GM21515 (cell line): ENCODE data around the gene DTNB.
A peak's percentile ranks its signal among the peaks of the same experiment; 100 is the strongest.

Experiments
- ATAC-seq: cut with Tn5 transposase; IDR thresholded peaks from one replicate; pipeline ENCODE4 v1.9.1; 2021; ENCODE audit not compliant: unreplicated experiment

DTNB gene

GRCh38 chr2:25400576-25401216 is 272.7 kb downstream of the DTNB start:
- no peak for ATAC-seq

- no peak for ATAC-seq
Measured at GRCh38 chr2:25400169-25400568, 273.2 kb downstream of the DTNB start.

- ATAC-seq, result no peak
Measured at GRCh38 chr2:25398534-25398933, 274.8 kb downstream of the DTNB start.

DNA sequence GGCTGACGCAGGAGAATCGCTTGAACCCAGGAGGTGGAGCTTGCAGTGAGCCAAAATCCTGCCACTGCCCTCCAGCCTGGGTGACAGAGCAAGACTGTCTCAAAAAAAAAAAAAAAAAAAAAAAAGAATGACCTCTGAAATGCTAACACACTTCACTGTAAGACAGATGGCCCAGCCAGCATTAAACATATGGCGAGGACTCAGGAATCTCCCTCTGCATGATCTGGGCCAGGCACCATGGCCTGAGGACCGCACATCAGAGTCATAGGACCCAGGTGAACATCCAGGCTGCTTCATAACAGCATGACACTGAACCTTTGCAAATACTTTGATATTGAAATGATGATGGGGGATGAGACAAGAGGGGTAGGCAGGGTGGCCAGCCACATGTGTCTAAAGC is 275.6 kb downstream of the DTNB start:
- ATAC-seq, result no peak

DNA sequence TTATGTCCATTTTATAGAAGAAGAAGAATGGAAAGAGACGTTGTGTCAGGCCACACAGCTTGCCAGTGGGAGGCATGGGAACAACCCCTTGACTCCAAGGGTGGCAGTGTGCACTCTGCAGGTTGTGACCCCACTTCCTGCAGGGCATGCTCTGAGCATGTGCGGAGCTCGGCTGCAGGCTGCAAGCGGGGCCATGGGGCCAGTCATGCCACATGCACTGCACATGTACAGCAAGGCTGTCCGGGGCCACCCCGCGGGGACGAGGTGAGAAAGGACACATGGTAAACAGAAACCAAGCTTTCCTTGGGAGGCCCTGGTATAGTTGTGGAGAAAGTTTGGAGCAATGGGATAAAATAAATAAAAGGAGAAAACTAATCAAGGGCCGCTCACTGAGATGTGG is 284.2 kb downstream of the DTNB start:
- no peak for ATAC-seq

DNA sequence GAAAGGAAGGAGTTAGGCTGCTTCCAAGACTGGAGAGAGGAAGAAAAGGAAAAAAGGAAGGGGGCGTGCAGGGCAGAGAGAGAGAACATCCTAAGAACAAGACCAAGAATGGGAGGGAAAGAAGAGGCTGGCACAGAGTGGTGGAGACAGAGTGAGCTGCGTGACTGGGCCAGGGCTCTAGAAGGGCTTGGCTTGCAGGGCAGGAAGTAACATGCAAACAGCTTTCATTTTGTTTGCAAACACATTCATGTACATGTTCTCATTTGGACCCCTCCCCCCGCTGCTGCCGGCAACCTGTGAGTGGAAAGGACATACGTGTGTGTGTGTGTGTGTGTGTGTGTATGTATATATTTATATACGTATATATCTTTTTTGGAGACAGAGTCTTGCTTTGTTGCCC is 284.9 kb downstream of the DTNB start:
- ATAC-seq, result no peak

GRCh38 chr2:25387876-25388449 is 285.4 kb downstream of the DTNB start:
- no peak for ATAC-seq

DNA sequence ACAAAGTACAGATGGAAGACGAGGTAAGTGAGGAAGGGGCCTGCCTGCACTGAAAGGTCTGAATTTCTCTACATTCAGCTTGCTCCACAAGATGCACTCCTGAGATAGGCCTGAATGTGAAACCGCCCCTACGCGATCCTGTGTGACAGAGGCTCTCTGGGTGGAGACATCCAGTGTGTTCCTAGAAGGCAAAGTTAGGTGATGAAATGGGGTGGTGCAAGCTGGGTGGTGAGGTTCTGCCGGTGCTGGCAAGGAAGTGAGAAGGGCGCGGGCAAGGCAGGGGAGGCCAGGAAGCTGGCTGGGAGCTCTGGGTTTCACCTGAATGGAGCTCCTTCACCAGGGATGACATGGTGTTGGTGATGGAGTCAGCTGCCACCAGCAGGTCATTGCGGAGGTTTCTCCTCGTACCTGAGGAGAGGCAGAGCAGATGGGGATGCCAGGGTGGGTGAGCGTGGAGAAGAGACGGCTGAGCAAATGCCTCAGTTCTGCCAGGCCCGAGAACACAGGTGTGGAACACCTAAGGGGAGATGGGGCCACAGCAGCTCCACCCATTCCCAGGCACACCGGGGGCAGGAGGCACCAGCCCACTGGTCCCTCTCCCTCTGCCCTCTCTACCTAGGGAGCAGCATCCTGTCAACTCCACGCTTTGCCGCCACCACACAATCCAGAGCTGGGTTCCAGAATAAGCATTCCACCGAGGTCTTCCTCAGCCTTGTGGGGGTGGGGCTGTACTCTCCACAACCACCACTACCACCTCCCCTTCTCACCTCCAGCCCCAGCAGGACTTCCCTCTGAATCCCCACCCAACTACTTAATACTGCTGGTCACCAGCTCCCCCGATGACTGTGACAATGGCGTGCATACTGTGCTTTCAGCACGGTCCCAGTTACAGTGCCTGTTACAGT is 286.2 kb downstream of the DTNB start:
- no peak for ATAC-seq

GRCh38 chr2:25385910-25386309 is 287.5 kb downstream of the DTNB start:
- ATAC-seq, result no peak

- ATAC-seq, result no peak
Measured at GRCh38 chr2:25383806-25384205, 289.6 kb downstream of the DTNB start.

- ATAC-seq, result no peak
Measured at GRCh38 chr2:25381502-25381901, 291.9 kb downstream of the DTNB start.

- ATAC-seq, result no peak
Measured at GRCh38 chr2:25380586-25381375, 292.6 kb downstream of the DTNB start.

DNA sequence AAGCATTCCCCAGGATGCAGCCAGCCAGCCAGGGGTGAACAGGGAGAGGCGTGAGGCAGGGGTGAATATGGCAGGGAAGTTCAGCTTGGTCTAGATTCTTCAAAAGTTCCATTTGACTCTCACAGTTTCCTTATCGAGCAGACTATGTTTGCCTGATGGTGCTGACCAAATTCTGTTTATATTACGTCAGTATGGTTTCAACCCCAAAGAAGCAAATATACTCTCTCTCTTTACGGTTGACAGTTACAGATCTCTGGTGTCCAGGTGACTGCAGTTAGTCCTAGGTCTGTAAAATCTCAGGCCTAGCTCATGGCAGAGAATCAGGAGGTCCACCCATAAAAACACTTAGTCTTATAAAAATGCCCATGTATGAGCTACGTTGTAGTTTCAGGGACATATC is 293.4 kb downstream of the DTNB start:
- no peak for ATAC-seq

GRCh38 chr2:25379535-25379934 is 293.8 kb downstream of the DTNB start:
- ATAC-seq, result no peak

DNA sequence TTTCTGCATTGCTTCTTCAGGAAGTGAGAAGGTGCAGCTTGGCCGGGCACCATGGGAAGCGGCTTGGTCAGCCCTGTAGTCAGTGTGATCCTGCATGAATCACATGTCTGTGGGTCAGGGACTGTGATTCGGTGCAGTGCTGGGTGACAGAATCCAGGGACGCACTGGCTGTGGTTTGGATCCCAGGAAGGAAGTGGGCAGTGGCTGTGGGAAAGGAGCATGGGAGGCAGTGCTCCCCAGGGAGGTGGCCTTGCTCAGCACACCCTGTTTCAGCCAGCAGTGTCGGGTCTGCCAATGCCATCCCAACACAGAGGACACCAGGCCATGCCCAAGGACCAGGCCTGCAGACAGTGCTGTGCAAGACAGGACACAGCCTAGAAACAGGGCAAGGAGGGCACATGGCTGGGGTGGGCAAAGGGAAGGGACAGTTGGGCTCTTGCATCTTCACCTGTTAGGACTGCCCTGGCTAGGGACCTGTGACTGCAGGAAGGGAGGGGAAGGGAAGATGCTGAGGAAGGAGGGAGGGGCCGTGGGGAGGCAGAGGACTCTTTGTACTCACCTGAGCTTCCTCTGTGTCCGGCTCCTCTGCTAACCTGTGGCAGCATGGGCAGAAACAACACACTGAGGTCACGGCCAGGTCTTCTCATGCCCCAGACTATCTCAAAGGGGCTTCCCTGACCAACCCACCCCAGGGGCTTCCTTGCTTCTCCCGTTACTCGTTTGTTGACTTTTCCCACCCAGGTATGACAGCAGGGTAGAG is 294.5 kb downstream of the DTNB start:
- no peak for ATAC-seq

GRCh38 chr2:25377822-25378421 is 295.5 kb downstream of the DTNB start:
- ATAC-seq, result no peak

DNA sequence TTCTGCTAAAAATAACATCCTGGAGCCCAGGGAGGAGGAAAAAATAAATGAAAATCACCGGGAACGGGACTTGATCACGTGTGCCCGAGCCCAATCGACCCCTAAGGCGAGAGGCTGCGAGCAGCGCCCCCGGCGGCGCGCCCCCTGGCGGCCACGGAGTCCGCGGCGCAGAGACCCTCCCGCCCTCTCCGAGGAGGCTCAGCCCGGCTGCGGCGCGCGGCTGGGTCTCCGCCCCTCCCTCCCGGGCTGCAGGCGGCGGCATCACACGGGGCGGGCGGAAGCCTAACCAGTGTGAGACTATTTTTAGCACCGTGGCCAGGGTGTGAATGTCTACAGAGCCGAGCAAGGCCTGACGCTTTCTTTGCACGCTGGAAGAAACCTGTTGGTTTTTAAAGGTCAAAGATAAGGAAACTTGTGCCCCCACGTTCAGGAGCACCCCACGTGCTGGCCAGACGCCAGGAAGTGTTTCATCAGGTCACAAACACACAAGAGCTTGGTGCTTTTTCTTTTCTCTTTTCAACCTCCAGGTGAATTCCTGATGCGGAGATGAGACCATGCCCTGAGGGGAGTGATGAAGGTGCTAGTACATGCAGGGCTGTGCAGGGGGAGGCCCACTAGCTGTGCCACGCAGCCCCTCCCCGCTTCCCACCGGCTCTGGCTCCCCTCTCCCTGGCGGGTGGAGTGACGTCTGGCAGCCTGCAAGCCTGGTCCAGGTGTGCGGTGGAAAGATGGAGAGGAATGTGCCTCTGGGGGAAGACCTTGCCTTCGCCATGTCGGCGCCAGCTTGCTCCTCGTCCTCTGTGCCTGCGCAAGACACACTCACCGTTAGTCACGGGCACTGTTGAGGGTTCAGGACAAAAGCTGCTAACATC is 296.4 kb downstream of the DTNB start:
- peak; percentile 86 for ATAC-seq

DNA sequence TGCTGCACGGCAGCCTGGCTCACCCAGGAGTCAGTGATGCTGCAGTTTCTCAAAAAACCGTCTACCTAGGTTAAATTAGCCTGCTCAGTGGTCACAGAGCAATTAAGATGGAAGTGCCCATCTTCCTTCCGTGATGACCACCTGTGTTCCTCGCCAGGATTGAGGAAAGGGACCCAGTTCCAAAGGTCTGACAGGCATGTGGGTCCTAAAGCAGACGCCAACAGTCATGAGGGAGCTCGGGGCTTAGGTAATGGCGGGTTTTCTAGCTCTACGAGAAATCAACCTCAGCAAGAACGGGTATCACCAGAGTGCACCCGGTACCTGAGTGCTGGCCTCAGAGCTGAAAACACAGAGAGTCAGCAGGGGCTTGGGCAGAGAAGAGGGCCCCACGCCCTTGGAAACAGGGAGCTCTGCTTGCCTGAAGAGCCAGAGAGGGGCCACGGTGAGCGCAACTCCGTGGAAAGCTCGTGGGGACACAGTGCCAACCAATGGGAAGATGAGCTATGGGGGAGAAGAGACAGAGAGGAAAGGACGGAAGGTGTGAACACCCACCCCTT is 297.3 kb downstream of the DTNB start:
- ATAC-seq, result no peak
